Neural cell (in vitro differentiated cells): ENCODE data around the gene KCNAB2. TPM values are rescaled to one million over a fixed set of nuclear protein-coding genes. Genes with fewer than 3 reads are reported as not detected.

Experiments
- H2AFZ ChIP-seq: fragments of 200-600, 300-800 bp; sonication (generic), shearing (Covaris generic); 2 replicates; pipeline ENCODE4 v1.6.0; 2014; ENCODE audit warnings: low read depth, mild to moderate bottlenecking, antibody characterized with exemption, low read length, moderate library complexity
- H3F3A ChIP-seq: fragments of 200-600 bp; shearing (Covaris generic); 2 replicates; pipeline ENCODE4 v1.6.1; 2016; ENCODE audit warnings: mild to moderate bottlenecking, moderate library complexity, mixed read lengths, antibody characterized with exemption, low read length; ENCODE audit not compliant: insufficient read depth, poor library complexity, severe bottlenecking
- H3K27ac ChIP-seq: fragments of 200-600, 300-800 bp; sonication (generic), shearing (Covaris generic); 2 replicates; pipeline ENCODE4 v1.5.1; 2014; ENCODE audit warnings: mild to moderate bottlenecking, low read length, moderate library complexity
- H3K27me3 ChIP-seq: fragments of 300-800, 200-600 bp; sonication (generic), shearing (Covaris generic); 2 replicates; pipeline ENCODE4 v1.6.0; 2014; ENCODE audit warnings: mild to moderate bottlenecking, low read depth, low read length, moderate library complexity; ENCODE audit not compliant: insufficient read depth
- H3K36me3 ChIP-seq: fragments of 300-800, 200-600 bp; sonication (generic), shearing (Covaris generic); 2 replicates; pipeline ENCODE4 v1.5.1; 2014; ENCODE audit warnings: mild to moderate bottlenecking, antibody characterized with exemption, low read length, moderate library complexity; ENCODE audit not compliant: insufficient read depth
- H3K4me2 ChIP-seq: fragments of 300-800, 200-600 bp; sonication (generic), shearing (Covaris generic); 2 replicates; pipeline ENCODE4 v1.6.0; 2014; ENCODE audit warnings: mild to moderate bottlenecking, low read length
- H3K4me3 ChIP-seq: fragments of 300-800, 200-600 bp; sonication (generic), shearing (Covaris generic); 2 replicates; pipeline ENCODE4 v1.5.1; 2014; ENCODE audit warnings: mild to moderate bottlenecking, low read length, moderate library complexity
- H3K79me2 ChIP-seq: fragments of 200-600 bp; shearing (Covaris generic); replicated peaks from 2 replicates; pipeline ENCODE4 v1.6.0; 2014; ENCODE audit warnings: mild to moderate bottlenecking, low read length, moderate library complexity; ENCODE audit not compliant: insufficient read depth
- H3K9ac ChIP-seq: fragments of 300-800, 200-600 bp; sonication (generic), shearing (Covaris generic); 2 replicates; pipeline ENCODE4 v1.6.1; 2016; ENCODE audit warnings: mild to moderate bottlenecking, low read length, mixed read lengths
- H3K9me2 ChIP-seq: fragments of 200-600 bp; shearing (Covaris generic); 2 replicates; pipeline ENCODE4 v1.6.1; 2016; ENCODE audit warnings: mild to moderate bottlenecking, low read length, mixed read lengths; ENCODE audit not compliant: insufficient read depth
- H3K9me3 ChIP-seq: fragments of 200-600, 300-800 bp; sonication (generic), shearing (Covaris generic); 2 replicates; pipeline ENCODE4 v1.6.1; 2016; ENCODE audit warnings: mild to moderate bottlenecking, mixed run types, low read length, moderate library complexity, mixed read lengths
- H4K20me1 ChIP-seq: fragments of 200-600 bp; shearing (Covaris generic); 2 replicates; pipeline ENCODE4 v1.6.1; 2016; ENCODE audit warnings: mild to moderate bottlenecking, mixed run types; ENCODE audit not compliant: insufficient read depth
- CTCF ChIP-seq: fragments of 450-650 bp; IDR thresholded peaks from 2 replicates; pipeline ENCODE4 v1.5.1; 2014; ENCODE audit warnings: antibody characterized with exemption, mild to moderate bottlenecking, moderate library complexity; ENCODE audit not compliant: poor library complexity, severe bottlenecking
- EP300 ChIP-seq: fragments of 450-650 bp; conservative IDR thresholded peaks from 2 replicates; pipeline ENCODE4 v1.6.1; 2014; ENCODE audit warnings: antibody characterized with exemption, mild to moderate bottlenecking, moderate library complexity; ENCODE audit not compliant: poor library complexity, severe bottlenecking
- EZH2 ChIP-seq: fragments of 200-600, 300-800 bp; shearing (Covaris generic), sonication (generic); IDR thresholded peaks from 2 replicates; pipeline ENCODE4 v1.6.1; 2014; ENCODE audit warnings: antibody characterized with exemption, low read length, borderline replicate concordance, mild to moderate bottlenecking; ENCODE audit not compliant: insufficient read depth, poor library complexity, severe bottlenecking
- MXI1 ChIP-seq: fragments of 450-650 bp; conservative IDR thresholded peaks from 2 replicates; pipeline ENCODE4 v1.6.1; 2014; ENCODE audit warnings: antibody characterized with exemption, mild to moderate bottlenecking; ENCODE audit not compliant: poor library complexity, severe bottlenecking
- POLR2AphosphoS5 ChIP-seq: IDR thresholded peaks from 2 replicates; pipeline ENCODE4 v1.6.1; 2012
- RAD21 ChIP-seq: fragments of 450-650 bp; conservative IDR thresholded peaks from 2 replicates; pipeline ENCODE4 v1.6.1; 2014; ENCODE audit warnings: antibody characterized with exemption, mild to moderate bottlenecking, moderate library complexity
- SMC3 ChIP-seq: fragments of 450-650 bp; conservative IDR thresholded peaks from 2 replicates; pipeline ENCODE4 v1.6.1; 2014; ENCODE audit warnings: antibody characterized with exemption, mild to moderate bottlenecking, moderate library complexity; ENCODE audit not compliant: poor library complexity
- TAF1 ChIP-seq: IDR thresholded peaks from 2 replicates; pipeline ENCODE4 v1.6.1; 2012; ENCODE audit warnings: low read depth
- polyA plus RNA-seq: library from polyadenylated mRNA; depleted of rRNA; stranded (reverse); fragments of >200 nt; gene quantifications from 2 replicates; pipeline ENCODE4 v1.2.3, GENCODE V29; 2014
- TF ChIP-seq, protein P1 (sequence below): IDR thresholded peaks from 2 replicates; pipeline ENCODE4 v1.6.1; 2012; ENCODE audit warnings: borderline replicate concordance

The KCNAB2 gene
- polyA plus RNA-seq, 1 donor from 2014 or later = 11.7 TPM

DNA sequence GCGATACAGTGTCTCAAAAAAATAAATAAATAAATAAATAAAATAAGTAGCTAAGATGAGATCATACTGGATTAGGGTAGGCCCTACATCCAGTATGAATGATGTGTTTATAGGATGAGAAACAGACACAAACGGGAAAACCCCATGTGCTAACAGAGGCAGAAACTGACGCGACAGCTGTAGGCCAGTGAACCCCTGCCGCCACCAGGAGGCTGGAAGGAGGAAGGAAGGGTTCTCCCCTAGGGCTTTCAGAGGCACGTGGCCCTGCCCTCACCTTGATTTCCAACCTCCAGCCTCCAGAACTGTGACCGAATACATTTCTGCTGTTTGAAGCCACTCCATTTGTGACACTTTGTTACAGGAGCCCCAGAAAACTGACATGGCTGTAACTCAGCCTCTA lies 95.9 kb downstream of the KCNAB2 start:
- Histone ChIP-seq H3K27me3 (no peaks in the 10 kb centered on the region), H3K9ac (no peak overlapping the region), H3K9me3 (no peaks in the 10 kb centered on the region), H3K4me3 (no peak overlapping the region), H3K36me3 (no peaks in the 10 kb centered on the region), H3K9me2 (no peaks in the 10 kb centered on the region), H2AFZ (no peak overlapping the region), H3F3A (no peaks in the 10 kb centered on the region), H3K27ac (no peak overlapping the region), H3K79me2 (no peaks in the 10 kb centered on the region), H3K4me2 (no peak overlapping the region), H4K20me1 (no peaks in the 10 kb centered on the region)
- TF ChIP-seq POLR2AphosphoS5 = no peak
- TF ChIP-seq RAD21 = no peak
- TF ChIP-seq EZH2 = no peak
- TF ChIP-seq, protein P1, sequence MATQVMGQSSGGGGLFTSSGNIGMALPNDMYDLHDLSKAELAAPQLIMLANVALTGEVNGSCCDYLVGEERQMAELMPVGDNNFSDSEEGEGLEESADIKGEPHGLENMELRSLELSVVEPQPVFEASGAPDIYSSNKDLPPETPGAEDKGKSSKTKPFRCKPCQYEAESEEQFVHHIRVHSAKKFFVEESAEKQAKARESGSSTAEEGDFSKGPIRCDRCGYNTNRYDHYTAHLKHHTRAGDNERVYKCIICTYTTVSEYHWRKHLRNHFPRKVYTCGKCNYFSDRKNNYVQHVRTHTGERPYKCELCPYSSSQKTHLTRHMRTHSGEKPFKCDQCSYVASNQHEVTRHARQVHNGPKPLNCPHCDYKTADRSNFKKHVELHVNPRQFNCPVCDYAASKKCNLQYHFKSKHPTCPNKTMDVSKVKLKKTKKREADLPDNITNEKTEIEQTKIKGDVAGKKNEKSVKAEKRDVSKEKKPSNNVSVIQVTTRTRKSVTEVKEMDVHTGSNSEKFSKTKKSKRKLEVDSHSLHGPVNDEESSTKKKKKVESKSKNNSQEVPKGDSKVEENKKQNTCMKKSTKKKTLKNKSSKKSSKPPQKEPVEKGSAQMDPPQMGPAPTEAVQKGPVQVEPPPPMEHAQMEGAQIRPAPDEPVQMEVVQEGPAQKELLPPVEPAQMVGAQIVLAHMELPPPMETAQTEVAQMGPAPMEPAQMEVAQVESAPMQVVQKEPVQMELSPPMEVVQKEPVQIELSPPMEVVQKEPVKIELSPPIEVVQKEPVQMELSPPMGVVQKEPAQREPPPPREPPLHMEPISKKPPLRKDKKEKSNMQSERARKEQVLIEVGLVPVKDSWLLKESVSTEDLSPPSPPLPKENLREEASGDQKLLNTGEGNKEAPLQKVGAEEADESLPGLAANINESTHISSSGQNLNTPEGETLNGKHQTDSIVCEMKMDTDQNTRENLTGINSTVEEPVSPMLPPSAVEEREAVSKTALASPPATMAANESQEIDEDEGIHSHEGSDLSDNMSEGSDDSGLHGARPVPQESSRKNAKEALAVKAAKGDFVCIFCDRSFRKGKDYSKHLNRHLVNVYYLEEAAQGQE = no peak
- no peak for TF ChIP-seq CTCF
- TF ChIP-seq MXI1 = no peak
- TF ChIP-seq EP300 = no peak
- no peak for TF ChIP-seq SMC3
- TF ChIP-seq TAF1 = no peak

GRCh38 chr1:6142036-6142621 lies 96.4 kb downstream of the KCNAB2 start:
- H3K36me3 ChIP-seq = no peaks in the 10 kb centered on the region

More at GRCh38 chr1:6142036-6142621, 96.4 kb downstream of the KCNAB2 start:
- Histone ChIP-seq H4K20me1 (no peaks in the 10 kb centered on the region), H3K79me2 (no peaks in the 10 kb centered on the region), H2AFZ (no peak overlapping the region), H3K9me2 (no peaks in the 10 kb centered on the region), H3K27ac (no peak overlapping the region), H3K9ac (no peak overlapping the region), H3K9me3 (no peaks in the 10 kb centered on the region), H3F3A (no peaks in the 10 kb centered on the region), H3K4me2 (no peak overlapping the region), H3K27me3 (no peaks in the 10 kb centered on the region), H3K4me3 (no peak overlapping the region)
- TF ChIP-seq RAD21 (no peak), EZH2 (no peak), CTCF (no peak), MXI1 (no peak), SMC3 (no peak), TAF1 (no peak), POLR2AphosphoS5 (no peak), EP300 (no peak)
- TF ChIP-seq, protein P1 = no peak
